Measurements from ENCODE around the gene MFSD8.
"Not testable (repeated sequence)": the region's sequence is repeated elsewhere in the genome, so short reads cannot be mapped to it uniquely, and the experiment has no call there.

Gene MFSD8

DNA sequence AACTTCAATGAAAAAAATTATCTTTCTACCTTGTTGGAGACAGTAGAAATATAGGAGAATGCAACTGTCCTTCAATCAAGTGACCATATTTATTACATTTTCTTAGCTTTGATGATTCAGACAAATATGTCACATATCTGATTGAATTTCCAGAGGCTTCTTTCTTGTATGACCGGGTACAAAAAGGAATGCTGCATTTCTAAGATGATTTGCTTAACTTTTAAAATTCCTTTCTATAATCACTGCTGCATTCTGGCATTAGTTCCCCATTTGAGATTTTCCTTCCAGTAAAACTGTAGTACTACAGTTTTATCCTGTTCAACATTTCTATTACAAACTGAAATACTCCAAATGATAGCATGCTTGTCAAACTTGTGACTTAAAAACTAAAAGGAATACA is 5.2 kb downstream of the MFSD8 start:
- DNase-seq (ENCODE audit: extremely low spot score, insufficient read length, low read depth) (no peak), FAIRE-seq (no peak)

DNA sequence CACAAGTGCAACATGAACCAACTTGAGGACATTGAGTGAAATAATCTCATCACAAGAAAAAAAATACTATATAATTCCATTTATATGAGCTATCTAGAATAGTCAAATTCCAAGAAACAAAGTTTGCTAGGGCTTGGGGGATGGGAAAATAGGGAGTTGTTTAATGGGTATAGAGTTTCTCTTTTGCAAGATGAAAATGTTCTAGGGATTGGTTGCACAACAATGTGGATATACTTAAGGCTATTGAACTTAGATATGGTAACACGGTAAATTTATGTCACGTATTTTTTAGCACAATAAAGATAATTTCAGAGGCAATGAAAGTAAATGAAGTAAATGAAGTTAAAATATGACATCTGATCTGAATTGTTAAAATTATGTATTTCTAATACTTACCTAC is 7.9 kb downstream of the MFSD8 start:
- DNase-seq (ENCODE audit: extremely low spot score, insufficient read length, low read depth) (no peak), FAIRE-seq (no peak)

DNA sequence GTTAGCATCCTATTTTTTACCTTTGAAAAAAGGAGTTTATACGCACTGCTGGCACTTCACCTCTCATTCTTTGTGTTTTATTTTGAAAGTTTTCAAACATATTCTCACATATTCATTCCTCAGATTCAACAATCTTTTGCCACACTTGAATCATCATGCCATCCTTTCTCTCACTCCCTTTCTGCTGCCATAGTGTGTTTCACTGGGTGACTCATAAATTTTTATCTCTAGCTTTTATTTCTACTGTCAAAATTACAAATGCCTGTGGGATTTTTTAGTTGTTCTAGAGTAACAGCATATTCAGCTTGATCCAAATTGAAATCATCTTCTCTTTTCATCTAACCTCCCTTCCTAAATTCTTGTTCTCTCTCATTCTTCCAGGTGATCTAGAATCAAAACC is 28.0 kb downstream of the MFSD8 start:
- FAIRE-seq (no peak), DNase-seq (ENCODE audit: extremely low spot score, insufficient read length, low read depth) (no peak)

DNA sequence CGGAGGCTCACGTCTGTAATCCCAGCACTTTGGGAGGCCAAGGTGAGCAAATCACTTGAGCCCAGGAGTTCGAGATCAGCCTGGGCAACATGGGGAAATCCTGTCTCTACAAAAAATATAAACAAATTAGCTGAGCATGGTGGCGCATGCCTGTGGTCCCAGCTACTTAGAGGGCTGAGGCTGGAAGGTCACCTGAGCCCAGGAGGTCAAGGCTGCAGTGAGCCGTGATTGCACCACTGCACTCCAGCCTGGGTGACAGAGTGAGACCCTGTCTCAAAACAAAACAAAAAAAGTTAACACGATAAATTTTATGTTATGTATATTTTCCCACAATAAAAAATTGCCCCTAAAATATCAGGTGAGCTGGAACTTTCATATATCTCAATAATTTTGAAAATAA is 33.1 kb downstream of the MFSD8 start:
- not testable (repeated sequence) for DNase-seq (ENCODE audit: extremely low spot score, insufficient read length, low read depth); FAIRE-seq

DNA sequence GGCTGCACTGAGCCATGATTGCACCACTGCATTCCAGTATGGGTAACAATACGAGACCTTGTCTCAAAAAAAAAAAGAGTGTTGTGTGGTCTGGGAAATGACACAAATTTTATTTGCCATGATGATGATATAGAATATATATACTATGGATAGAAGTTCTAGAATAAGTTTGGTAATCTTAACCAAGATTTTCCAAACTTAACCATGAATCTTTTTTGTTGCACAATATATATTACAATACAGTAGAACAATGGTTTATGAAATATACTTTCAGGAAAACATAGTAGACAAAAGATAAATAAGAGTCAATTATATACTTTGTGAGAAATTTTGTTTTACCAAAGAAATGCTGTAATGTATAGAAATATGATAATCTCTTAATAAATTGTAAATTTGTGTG is 34.8 kb downstream of the MFSD8 start:
- no peak for FAIRE-seq
- DNase-seq (ENCODE audit: extremely low spot score, insufficient read length, low read depth) = no peak

DNA sequence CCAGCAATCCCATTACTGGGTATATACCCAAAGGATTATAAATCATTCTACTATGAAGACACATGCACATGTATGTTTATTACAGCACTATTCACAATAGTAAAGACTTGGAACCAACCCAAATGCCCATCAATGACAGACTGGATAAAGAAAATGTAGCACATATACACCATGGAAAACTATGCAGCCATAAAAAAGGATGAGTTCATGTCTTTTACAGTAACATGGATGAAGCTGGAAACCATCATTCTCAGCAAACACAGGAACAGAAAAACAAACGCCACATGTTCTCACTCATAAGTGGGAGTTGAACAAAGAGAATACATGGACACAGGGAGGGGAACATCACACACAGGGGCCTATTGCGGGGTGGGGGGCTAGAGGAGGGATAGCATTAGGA is 39.3 kb downstream of the MFSD8 start:
- FAIRE-seq = not testable (repeated sequence)

DNA sequence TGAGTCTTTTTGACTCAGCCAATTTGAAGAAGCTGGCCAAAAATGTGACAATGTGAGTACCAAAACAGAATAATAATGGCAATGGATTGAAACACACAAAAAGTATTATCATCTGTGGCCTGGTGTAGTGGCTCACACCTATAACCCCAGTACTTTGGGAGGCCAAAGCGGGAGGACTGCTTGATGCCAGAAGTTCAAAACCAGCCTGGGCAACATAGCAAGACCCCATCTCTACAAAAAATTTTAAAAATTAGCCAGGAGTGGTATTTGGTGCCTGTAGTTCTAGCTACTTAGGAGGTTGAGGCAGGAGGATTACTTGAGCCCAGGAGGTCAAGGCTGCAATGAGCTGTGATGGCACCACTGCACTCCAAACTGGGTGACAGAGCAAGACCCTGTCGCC is 42.7 kb downstream of the MFSD8 start:
- DNase-seq (ENCODE audit: extremely low spot score, insufficient read length, low read depth) (no peak), FAIRE-seq (no peak)

More for the DNA sequence above, 39.3 kb downstream of the MFSD8 start:
- not testable (repeated sequence) for DNase-seq (ENCODE audit: extremely low spot score, insufficient read length, low read depth)

DNA sequence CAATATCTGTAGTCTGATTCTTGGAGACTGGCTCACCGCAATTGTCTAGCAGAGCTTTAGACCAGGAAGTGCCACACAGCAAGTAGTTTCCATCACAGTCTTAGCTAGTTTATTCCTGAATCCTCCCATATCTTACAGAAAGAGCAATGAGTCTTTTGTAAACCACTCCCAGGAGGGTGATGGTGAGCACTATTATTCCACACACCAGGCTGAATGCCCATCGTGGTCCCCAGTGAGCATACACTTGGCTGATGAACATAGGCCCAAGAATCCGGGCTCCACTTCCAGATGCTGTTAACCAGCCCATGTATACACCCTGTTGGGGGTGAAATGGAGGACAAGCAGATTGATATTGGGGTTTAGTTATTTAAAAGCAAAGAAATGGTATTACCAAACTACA is 44.5 kb downstream of the MFSD8 start:
- FAIRE-seq (no peak), DNase-seq (ENCODE audit: extremely low spot score, insufficient read length, low read depth) (no peak)

DNA sequence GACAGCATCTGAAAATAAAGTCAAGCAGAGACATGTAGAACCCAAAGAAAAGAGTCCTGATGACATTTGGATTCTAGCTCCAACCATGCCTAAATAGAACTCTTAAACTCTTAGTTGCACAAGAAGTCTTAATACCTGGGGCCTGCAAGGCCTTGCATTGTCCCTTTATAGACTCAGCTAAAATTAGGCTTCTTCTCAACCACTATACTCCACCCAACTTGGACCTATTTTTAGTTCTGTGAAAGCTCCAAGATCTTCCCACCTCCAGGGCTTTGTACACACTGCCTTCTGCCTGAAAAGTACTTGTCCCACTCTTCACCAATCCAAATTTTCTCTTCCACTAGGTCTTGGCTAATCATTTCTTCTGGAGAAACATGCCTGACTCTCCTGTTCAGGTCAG is 47.8 kb downstream of the MFSD8 start:
- DNase-seq (ENCODE audit: extremely low spot score, insufficient read length, low read depth) (no peak), FAIRE-seq (no peak)

DNA sequence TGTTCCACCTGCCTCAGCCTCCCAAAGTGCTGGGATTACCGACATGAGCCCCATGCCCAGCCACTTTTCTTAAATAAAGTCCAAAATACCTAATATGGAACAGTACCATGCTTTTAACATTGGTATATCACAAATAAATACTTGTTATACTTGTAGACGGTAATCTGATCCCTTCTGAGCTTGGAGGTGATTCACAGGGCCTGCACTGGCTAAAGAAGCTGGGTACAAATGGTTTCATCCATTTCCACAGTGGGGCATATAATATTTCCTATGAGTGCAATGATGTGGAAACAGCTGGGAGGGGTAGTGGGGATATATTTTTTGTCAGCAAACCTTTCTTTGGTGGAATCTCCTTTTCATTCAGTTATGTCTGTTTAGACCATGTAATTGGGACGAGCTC is 48.5 kb downstream of the MFSD8 start:
- DNase-seq (ENCODE audit: extremely low spot score, insufficient read length, low read depth) (no peak), FAIRE-seq (no peak)

DNA sequence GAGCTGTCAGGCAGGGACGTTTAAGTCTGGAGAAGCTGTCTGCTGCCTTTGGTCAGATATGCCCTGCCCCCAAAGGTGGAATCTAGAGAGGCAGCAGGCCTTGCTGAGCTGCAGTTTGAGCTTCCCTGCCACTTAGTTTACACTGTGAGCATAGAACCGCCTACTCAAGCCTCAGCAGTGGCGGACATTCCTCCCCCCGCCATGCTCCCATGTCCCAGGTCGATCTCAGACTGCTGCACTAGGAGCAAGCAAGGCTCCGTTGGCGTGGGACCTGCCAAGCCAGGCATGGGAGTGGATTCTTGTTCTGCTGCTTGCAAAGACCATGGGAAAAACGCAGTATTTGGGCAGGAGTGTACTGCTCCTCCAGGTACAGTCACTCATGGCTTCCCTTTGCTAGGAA is 59.9 kb downstream of the MFSD8 start:
- FAIRE-seq (no peak), DNase-seq (ENCODE audit: extremely low spot score, insufficient read length, low read depth) (no peak)

DNA sequence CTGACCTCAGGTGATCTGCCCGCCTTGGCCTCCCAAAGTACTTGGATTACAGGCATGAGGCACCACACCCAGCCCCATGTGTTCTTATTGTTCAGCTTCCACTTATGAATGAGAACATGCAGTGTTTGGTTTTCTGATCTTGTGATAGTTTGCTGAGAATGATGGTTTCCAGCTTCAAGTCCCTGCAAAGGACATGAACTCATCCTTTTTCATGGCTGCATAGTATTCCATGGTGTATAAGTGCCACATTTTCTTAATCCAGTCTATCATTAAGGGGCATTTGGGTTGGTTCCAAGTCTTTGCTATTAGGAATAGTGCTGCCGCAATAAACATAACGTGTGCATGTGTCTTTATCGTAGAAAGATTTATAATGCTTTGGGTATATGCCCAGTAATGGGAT is 65.3 kb downstream of the MFSD8 start:
- not testable (repeated sequence) for DNase-seq (ENCODE audit: extremely low spot score, insufficient read length, low read depth); FAIRE-seq

DNA sequence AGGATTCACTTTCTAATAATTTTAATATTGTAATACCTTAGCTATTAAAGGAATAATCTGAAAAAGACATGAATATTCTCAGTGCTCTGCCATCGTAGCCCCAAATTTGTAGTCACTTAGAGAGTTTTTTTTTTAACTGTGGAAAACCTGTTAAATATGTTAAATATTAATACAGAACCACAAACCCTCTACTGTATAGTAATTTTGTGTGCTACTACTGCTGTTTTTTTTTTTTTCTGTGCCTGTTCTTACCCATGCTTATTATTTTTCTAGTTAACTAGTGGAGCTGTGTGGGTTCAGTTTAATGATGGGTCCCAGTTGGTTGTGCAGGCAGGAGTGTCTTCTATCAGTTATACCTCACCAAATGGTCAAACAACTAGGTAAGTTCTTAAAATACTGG is 68.4 kb downstream of the MFSD8 start:
- no peak for FAIRE-seq
- DNase-seq (ENCODE audit: extremely low spot score, insufficient read length, low read depth) = no peak

DNA sequence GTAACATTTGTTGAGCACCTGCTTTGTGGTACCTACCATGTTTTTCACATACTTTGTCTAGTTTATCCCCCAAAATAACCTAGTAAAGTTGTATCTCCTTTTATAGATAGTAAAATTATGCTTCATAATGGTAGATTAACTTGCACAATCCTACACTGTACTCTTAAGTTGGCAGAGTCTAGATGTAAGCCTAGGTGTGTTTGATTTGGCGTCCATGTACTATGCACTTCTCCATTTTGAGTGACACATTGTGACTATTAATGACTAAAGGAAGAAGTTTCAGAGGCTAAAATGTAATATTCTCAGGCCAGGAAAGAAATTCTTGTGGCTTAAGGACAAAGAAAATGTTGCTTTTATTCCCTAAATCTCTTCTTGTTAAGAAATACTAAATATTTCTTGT is 68.9 kb downstream of the MFSD8 start:
- DNase-seq (ENCODE audit: extremely low spot score, insufficient read length, low read depth) = no peak
- FAIRE-seq = no peak

DNA sequence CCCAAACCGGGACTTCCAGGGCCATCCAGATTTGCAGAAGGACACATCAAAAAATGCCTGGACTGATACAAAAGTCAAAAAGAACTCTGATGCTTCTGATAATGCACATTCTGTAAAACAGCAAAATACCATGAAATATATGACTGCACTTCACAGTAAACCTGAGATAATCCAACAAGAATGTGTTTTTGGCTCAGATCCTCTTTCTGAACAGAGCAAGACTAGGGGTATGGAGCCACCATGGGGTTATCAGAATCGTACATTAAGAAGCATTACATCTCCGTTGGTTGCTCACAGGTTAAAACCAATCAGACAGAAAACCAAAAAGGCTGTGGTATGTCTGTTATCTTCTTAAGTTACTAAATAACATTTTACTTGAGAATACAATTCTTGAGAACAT is 75.1 kb downstream of the MFSD8 start:
- DNase-seq (ENCODE audit: extremely low spot score, insufficient read length, low read depth) (no peak), FAIRE-seq (peak; percentile 46)

DNA sequence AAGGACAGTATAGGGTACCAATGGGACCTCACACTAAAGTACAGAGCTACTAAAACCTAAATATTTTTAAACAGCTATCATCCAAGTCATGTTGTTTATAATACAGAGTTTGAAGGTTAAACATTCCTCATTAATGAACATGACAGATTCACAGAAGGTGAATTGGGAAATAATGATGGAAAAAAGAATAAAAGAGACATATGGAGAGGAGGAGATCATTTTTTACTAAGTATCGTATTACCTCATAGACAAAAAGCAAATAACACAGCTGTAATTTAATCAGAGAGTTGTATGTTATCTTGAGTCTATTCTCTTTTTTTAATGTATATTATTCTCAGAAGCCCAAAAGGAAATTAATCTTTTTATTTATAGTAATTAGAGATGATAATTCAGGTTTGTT is 76.4 kb downstream of the MFSD8 start:
- DNase-seq (ENCODE audit: extremely low spot score, insufficient read length, low read depth) (no peak), FAIRE-seq (no peak)

DNA sequence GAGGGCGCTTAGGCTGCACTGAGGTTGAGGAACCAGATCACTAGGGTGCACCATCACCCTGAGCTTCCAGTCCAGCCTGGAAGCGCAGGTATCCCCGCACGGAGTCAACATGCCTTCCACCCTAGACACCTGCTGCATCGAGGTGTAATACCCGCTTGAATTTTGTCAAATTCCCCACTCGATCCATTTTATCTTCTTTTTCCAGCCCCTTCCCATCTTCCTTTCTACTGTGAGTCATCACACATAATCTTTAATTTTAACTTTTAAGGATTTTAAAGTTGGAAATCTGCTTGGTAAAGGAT is 83.5 kb downstream of the MFSD8 start:
- FAIRE-seq (no peak), DNase-seq (ENCODE audit: extremely low spot score, insufficient read length, low read depth) (no peak)

DNA sequence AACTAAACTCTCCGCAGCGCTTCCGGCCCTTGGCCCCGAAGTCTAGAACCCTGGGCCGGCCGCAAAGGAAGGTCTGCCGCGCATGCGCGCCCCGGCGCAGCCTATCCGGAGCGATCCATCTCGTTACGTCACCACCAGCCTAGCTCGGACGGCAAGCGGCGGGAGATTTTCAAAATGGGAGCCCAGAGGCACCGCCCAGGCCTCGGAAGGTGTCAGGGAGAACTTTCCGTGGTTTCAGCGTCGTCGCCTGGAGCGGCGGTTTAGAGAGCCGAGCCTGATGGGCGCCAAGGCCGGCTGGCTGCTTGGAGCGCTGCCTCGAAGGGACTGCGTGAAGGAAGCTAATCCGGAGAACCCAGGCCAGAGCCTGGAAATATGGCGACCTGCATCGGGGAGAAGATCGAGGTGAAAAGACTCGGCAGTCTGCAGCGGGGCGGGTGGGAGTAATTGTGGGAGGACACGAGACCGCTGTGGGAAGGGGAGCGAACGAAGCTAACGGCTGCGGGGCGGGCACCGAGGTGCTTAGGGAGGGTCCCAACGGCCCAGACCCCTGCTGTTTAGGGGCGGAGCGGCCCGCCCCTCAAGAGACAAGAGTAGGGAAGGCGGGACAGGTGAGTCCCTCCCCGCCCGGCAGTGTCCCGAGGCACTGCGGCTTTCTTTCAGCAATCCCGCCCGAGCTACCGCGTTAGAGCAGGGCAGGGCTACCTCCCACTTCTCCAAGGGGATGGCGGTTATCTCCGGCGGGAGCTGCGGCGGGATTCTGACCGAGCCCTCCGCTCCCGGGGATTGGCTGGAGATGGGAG is 84.0 kb downstream of the MFSD8 start, which contains the start of gene PLK4:
Gene PLK4, plus strand, starts transcription at position 131 of the 800 bp plus-strand sequence. Its CDS starts 242 bp downstream, at position 373.
- DNase-seq (ENCODE audit: extremely low spot score, insufficient read length, low read depth) = peak; percentile 92
- FAIRE-seq = peak; percentile 98

DNA sequence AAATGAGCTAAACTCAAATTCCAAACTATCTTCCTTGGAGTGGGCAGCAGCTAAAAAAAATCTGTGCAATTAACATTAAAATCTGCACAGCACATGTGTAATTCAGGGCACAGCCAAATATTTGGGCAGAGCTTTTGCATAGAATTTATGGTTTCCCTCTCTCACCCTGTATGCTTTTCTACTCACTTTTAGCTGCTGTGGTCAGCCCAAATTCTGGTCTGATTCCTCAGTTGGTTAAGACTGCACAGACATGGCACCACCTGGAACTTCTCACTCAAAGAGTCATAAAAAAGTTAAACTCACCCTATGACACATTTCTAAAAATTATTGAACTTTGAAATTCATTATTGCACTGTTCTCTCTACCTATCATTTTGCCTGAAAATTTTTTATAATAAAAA is 89.2 kb downstream of the MFSD8 start:
- FAIRE-seq (no peak), DNase-seq (ENCODE audit: extremely low spot score, insufficient read length, low read depth) (no peak)

DNA sequence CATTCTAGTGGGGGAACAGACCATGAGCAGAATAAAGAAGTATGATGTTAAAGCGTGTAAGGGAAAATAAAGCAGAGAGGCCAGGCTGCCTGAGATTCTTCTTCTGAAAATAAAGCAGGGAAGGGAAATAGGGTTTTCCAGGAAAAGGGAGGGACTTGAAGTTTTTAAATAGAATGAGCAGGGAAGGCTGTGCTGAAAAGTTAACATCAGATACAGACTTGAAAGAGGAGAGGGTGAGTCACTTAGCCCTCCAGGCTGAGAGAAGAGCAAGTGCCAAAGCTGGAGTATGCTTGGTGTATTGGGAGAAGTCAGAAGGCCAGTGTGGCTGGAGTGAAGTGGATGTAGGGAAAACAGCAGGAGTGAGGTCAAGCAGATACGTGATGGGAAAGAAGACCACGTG is 94.3 kb downstream of the MFSD8 start:
- DNase-seq (ENCODE audit: extremely low spot score, insufficient read length, low read depth) (no peak), FAIRE-seq (no peak)

DNA sequence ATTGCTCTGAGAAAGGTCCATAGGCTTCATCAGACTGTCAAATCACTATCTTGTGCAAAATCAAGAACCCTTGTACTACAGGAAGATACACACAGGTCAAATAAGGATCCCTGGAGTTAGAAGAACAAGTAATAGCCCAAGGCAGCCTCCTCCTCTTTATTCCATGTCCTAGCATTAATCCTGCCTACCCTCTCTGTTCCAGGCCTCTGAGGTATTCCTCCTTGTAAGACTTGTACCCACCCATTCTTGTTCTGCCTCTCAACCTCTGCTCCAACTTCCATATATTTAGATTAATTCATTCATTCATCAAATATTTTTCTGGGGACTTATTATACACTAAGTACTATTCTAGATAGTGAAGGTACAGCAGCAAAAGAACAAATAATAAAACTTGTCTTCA is 94.7 kb downstream of the MFSD8 start:
- no peak for FAIRE-seq

DNA sequence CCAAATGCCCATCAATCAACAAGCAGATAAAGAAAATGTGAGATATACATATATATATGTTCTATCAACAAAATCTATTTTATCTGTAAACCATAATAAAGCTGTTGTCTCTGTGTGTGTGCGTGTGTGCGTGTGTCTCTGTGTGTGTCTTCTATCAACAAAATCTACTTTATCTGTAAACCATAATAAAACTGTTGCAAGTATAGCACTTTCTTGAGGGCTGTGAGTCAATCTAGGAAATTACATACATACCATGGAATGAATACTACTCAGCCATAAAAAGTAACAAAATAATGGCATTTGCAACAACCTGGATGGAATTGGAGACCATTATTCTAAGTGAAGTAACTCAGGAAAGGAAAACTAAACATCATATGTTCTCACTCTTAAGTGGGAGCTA is 96.8 kb downstream of the MFSD8 start:
- no peak for DNase-seq (ENCODE audit: extremely low spot score, insufficient read length, low read depth)
- FAIRE-seq = no peak

More for the DNA sequence above, 94.7 kb downstream of the MFSD8 start:
- no peak for DNase-seq (ENCODE audit: extremely low spot score, insufficient read length, low read depth)

Measured in GM18507 (cell line).